H1 (cell line): ENCODE results near the gene LRCH1. TPM values are rescaled to one million over a fixed set of nuclear protein-coding genes. Genes with fewer than 3 reads are reported as not detected.

Experiments
- CTCF ChIA-PET: fragments of 300-600 bp; sonication (Branson Sonifier 250); formaldehyde crosslinking; loops from one replicate; lab custom pipeline; 2021; ENCODE audit not compliant: partially characterized antibody; lab: Charles Lee
- POLR2A ChIA-PET: fragments of 300-600 bp; sonication (Branson Sonifier 250); formaldehyde crosslinking; loops from one replicate; lab custom pipeline; 2021; ENCODE audit warnings: inconsistent platforms; ENCODE audit not compliant: partially characterized antibody; lab: Charles Lee
- DNase-seq, 2 experiments: peaks; one replicate each; pipeline versions ENCODE4 v3.0.0 to v3.0.0-alpha.2; 2010 to 2022; ENCODE audit warnings: low spot score in 2 of 2, low read depth in 1 of 2, mixed read lengths in 1 of 2
- FAIRE-seq: peaks from 2 replicates; lab custom pipeline; 2011; peaks lifted over from hg19 to GRCh38; lab: Jason Lieb, UNC
- H2AFZ ChIP-seq: 2 replicates; pipeline ENCODE4 v1.8.1; 2012; ENCODE audit warnings: low read length, inconsistent platforms
- H2AK5ac ChIP-seq: 2 replicates; pipeline ENCODE4 v1.6.1; 2013; ENCODE audit warnings: low read depth, low read length
- H2BK120ac ChIP-seq: replicated peaks from 2 replicates; pipeline ENCODE3; 2013; ENCODE audit warnings: low read depth, low read length, inconsistent platforms
- H2BK12ac ChIP-seq: 2 replicates; pipeline ENCODE4 v1.6.1; 2013; ENCODE audit warnings: low read depth, low read length
- H2BK15ac ChIP-seq: 2 replicates; pipeline ENCODE4 v1.6.1; 2013; ENCODE audit warnings: low read length
- H2BK20ac ChIP-seq: 2 replicates; pipeline ENCODE4 v1.6.1; 2013; ENCODE audit warnings: low read length
- H2BK5ac ChIP-seq: 2 replicates; pipeline ENCODE4 v1.6.1; 2013; ENCODE audit warnings: low read depth, low read length
- H3K14ac ChIP-seq: 2 replicates; pipeline ENCODE4 v1.6.1; 2013; ENCODE audit warnings: inconsistent platforms; ENCODE audit not compliant: insufficient read length
- H3K18ac ChIP-seq: 2 replicates; pipeline ENCODE4 v1.6.1; 2013; ENCODE audit warnings: low read length; ENCODE audit errors: extremely low read depth
- H3K23ac ChIP-seq: 2 replicates; pipeline ENCODE4 v1.6.1; 2013; ENCODE audit warnings: inconsistent platforms; ENCODE audit not compliant: insufficient read length
- H3K23me2 ChIP-seq: 2 replicates; pipeline ENCODE4 v1.6.1; 2013; ENCODE audit warnings: low read depth, low read length
- H3K27ac ChIP-seq: 2 replicates; pipeline ENCODE4 v1.6.1; 2011; ENCODE audit warnings: low read depth, low read length, inconsistent platforms
- H3K27me3 ChIP-seq, 4 experiments: replicated peaks in 1 of 4; 1 replicate in 1 of 4; 2 replicates in 3 of 4; pipeline versions ENCODE4 v1.6.1 to v1.8.1; 2011 to 2013; ENCODE audit warnings: low read length in 3 of 4, mild to moderate bottlenecking in 3 of 4, inconsistent platforms in 2 of 4, mixed read lengths in 2 of 4, moderate library complexity in 1 of 4; ENCODE audit not compliant: control insufficient read depth in 3 of 4, insufficient read depth in 3 of 4; ENCODE audit errors: extremely low read depth in 1 of 4
- H3K36me3 ChIP-seq, 4 experiments: 2 replicates each; pipeline versions ENCODE4 v1.6.1 to v1.8.1; 2011 to 2013; ENCODE audit warnings: mild to moderate bottlenecking in 4 of 4, low read length in 3 of 4, moderate library complexity in 2 of 4, control low read depth in 1 of 4, inconsistent platforms in 1 of 4; ENCODE audit not compliant: insufficient read depth in 4 of 4, control insufficient read depth in 2 of 4
- H3K4ac ChIP-seq: replicated peaks from 2 replicates; pipeline ENCODE3; 2013; ENCODE audit warnings: low read length, low read depth, mixed read lengths, inconsistent platforms; ENCODE audit not compliant: insufficient read length
- H3K4me1 ChIP-seq, 4 experiments: replicated peaks in 1 of 4; 1 replicate in 1 of 4; 2 replicates in 3 of 4; pipeline versions ENCODE4 v1.6.1 to v1.8.1; 2011 to 2013; ENCODE audit warnings: low read length in 3 of 4, inconsistent platforms in 2 of 4, mixed read lengths in 1 of 4; ENCODE audit not compliant: insufficient read depth in 4 of 4, control insufficient read depth in 3 of 4
- H3K4me2 ChIP-seq, 2 experiments: 2 replicates each; pipeline versions ENCODE4 v1.6.1 to v1.8.1; 2011 to 2013; ENCODE audit warnings: low read depth in 2 of 2, low read length in 2 of 2, control low read depth in 1 of 2, inconsistent platforms in 1 of 2, mild to moderate bottlenecking in 1 of 2; ENCODE audit not compliant: insufficient read depth in 1 of 2
- H3K4me3 ChIP-seq, 4 experiments: fragments of 200-600, 300-600 bp in 1 of 4; sonication (generic), shearing (Covaris generic), sonication (Bioruptor Twin) in 1 of 4; 2 replicates each; pipeline versions ENCODE4 v1.5.1 to v1.8.1; 2011 to 2016; ENCODE audit warnings: low read length in 4 of 4, low read depth in 3 of 4, control low read depth in 2 of 4, inconsistent platforms in 2 of 4, mild to moderate bottlenecking in 2 of 4, mixed read lengths in 1 of 4, moderate library complexity in 1 of 4; ENCODE audit not compliant: insufficient read depth in 2 of 4; ENCODE audit errors: extremely low read depth in 1 of 4
- H3K56ac ChIP-seq: replicated peaks from 2 replicates; pipeline ENCODE3; 2013; ENCODE audit warnings: low read depth, mild to moderate bottlenecking, mixed read lengths, low read length, inconsistent platforms; ENCODE audit not compliant: insufficient read length
- H3K79me1 ChIP-seq: 2 replicates; pipeline ENCODE4 v1.6.1; 2013; ENCODE audit warnings: low read depth, low read length, control low read depth
- H3K79me2 ChIP-seq, 2 experiments: 2 replicates each; pipeline versions ENCODE4 v1.6.1 to v1.8.1; 2012 to 2013; ENCODE audit warnings: low read length in 2 of 2, mild to moderate bottlenecking in 2 of 2, inconsistent platforms in 1 of 2; ENCODE audit not compliant: insufficient read depth in 2 of 2, control insufficient read depth in 1 of 2
- H3K9ac ChIP-seq, 4 experiments: replicated peaks in 1 of 4; 1 replicate in 1 of 4; 2 replicates in 3 of 4; pipeline versions ENCODE4 v1.6.1 to v1.8.1; 2011 to 2013; ENCODE audit warnings: low read depth in 3 of 4, low read length in 3 of 4, control low read depth in 2 of 4, mild to moderate bottlenecking in 2 of 4, moderate library complexity in 2 of 4, inconsistent platforms in 1 of 4; ENCODE audit errors: extremely low read depth in 1 of 4
- H3K9me3 ChIP-seq, 2 experiments: 2 replicates each; pipeline versions ENCODE4 v1.6.1 to v1.8.1; 2012 to 2013; ENCODE audit warnings: mild to moderate bottlenecking in 2 of 2, moderate library complexity in 2 of 2, control low read depth in 1 of 2, inconsistent platforms in 1 of 2, low read depth in 1 of 2, low read length in 1 of 2, mixed read lengths in 1 of 2; ENCODE audit not compliant: insufficient read depth in 2 of 2
- H4K20me1 ChIP-seq, 2 experiments: replicated peaks in 1 of 2; 2 replicates each; pipeline versions ENCODE3 to v1.8.1; 2011 to 2013; ENCODE audit warnings: inconsistent platforms in 2 of 2, low read length in 2 of 2, mild to moderate bottlenecking in 1 of 2; ENCODE audit not compliant: insufficient read depth in 2 of 2, control insufficient read depth in 1 of 2
- H4K5ac ChIP-seq: 2 replicates; pipeline ENCODE4 v1.6.1; 2013; ENCODE audit warnings: low read length, low read depth, mixed read lengths, inconsistent platforms; ENCODE audit not compliant: insufficient read length
- H4K8ac ChIP-seq: 2 replicates; pipeline ENCODE4 v1.8.0; 2013; ENCODE audit warnings: mild to moderate bottlenecking, moderate library complexity, low read length, inconsistent platforms; ENCODE audit not compliant: insufficient read depth; ENCODE audit errors: extremely low read depth
- H4K91ac ChIP-seq: replicated peaks from 2 replicates; pipeline ENCODE3; 2013; ENCODE audit warnings: low read length, mixed read lengths, inconsistent platforms; ENCODE audit not compliant: insufficient read length
- BCL11A ChIP-seq, 2 experiments: IDR thresholded peaks; one replicate each; pipeline ENCODE4 v1.6.1; 2011; ENCODE audit warnings: low read depth in 2 of 2, low read length in 2 of 2, mild to moderate bottlenecking in 2 of 2
- BRCA1 ChIP-seq: IDR thresholded peaks from 2 replicates; pipeline ENCODE4 v1.6.1; 2012; ENCODE audit warnings: low read depth, low read length, improper control_type of control experiment
- HDAC2 ChIP-seq, 2 experiments: fragments of 300-600 bp in 1 of 2; sonication (generic) in 1 of 2; IDR thresholded peaks; 2 replicates each; pipeline ENCODE4 v1.6.1; 2011 to 2012; ENCODE audit warnings: low read depth in 2 of 2, low read length in 2 of 2, mild to moderate bottlenecking in 2 of 2, moderate library complexity in 2 of 2, borderline replicate concordance in 1 of 2, inconsistent platforms in 1 of 2
- KDM5A ChIP-seq: fragments of 200-600 bp; IDR thresholded peaks from 2 replicates; pipeline ENCODE4 v1.7.1; 2012; ENCODE audit warnings: mild to moderate bottlenecking, low read length, inconsistent platforms, mixed read lengths
- MAFK ChIP-seq: IDR thresholded peaks from 2 replicates; pipeline ENCODE4 v1.6.1; 2012; ENCODE audit warnings: low read depth, mild to moderate bottlenecking, improper control_type of control experiment, low read length
- NANOG ChIP-seq: IDR thresholded peaks from 2 replicates; pipeline ENCODE4 v1.6.1; 2011; ENCODE audit warnings: low read length, low read depth, mild to moderate bottlenecking, inconsistent platforms; ENCODE audit not compliant: insufficient read depth, poor library complexity, severe bottlenecking
- NRF1 ChIP-seq: IDR thresholded peaks from 2 replicates; pipeline ENCODE4 v1.6.1; 2011; ENCODE audit warnings: mild to moderate bottlenecking, low read depth, low read length, improper control_type of control experiment
- POLR2AphosphoS5 ChIP-seq: IDR thresholded peaks from 2 replicates; pipeline ENCODE4 v1.6.1; 2011; ENCODE audit warnings: low read depth, low read length
- RAD21 ChIP-seq, 2 experiments: IDR thresholded peaks in 1 of 2; conservative IDR thresholded peaks in 1 of 2; 2 replicates each; pipeline ENCODE4 v1.6.1; 2011; ENCODE audit warnings: low read depth in 2 of 2, low read length in 2 of 2, improper control_type of control experiment in 1 of 2, inconsistent platforms in 1 of 2, mild to moderate bottlenecking in 1 of 2, moderate library complexity in 1 of 2
- TAF7 ChIP-seq: optimal IDR thresholded peaks from 2 replicates; pipeline ENCODE3; 2011; ENCODE audit warnings: low read depth, mild to moderate bottlenecking, inconsistent platforms, low read length, moderate library complexity, borderline replicate concordance
- TEAD4 ChIP-seq: IDR thresholded peaks from 2 replicates; pipeline ENCODE4 v1.6.1; 2012; ENCODE audit warnings: low read depth, low read length, inconsistent platforms, mixed read lengths
- ZNF274 ChIP-seq: IDR thresholded peaks from 2 replicates; pipeline ENCODE4 v1.7.0; 2012; ENCODE audit warnings: low read length, borderline replicate concordance; ENCODE audit errors: extremely low read depth
- WGBS, 2 experiments: shearing (Covaris generic) in 1 of 2; methylation state at CpG; one replicate each; pipeline versions ENCODE4 v1.1.6 to v1.1.7; 2013 to 2015; ENCODE audit warnings: low lambda C conversion rate in 2 of 2, mixed read lengths in 2 of 2, inconsistent platforms in 1 of 2, low coverage in 1 of 2, missing lambda C conversion rate in 1 of 2; ENCODE audit not compliant: insufficient replicate concordance in 2 of 2, insufficient coverage in 1 of 2, insufficient read length in 1 of 2; ENCODE audit errors: extremely low coverage in 1 of 2, missing lambda C conversion rate in 1 of 2; 5-methylcytosine and 5-hydroxymethylcytosine counted together
- polyA plus RNA-seq, 7 experiments: library from polyadenylated mRNA; depleted of rRNA in 3 of 7; stranded (reverse) in 5 of 7; unstranded in 2 of 7; fragments of >200 nt in 5 of 7; fragments of 200-250 nt in 2 of 7; gene quantifications; 1 replicate in 5 of 7; 2 replicates in 1 of 7; 4 replicates in 1 of 7; pipeline versions ENCODE4 v1.2.1 to v1.2.3, GENCODE V29; 2011 to 2013; ENCODE audit warnings: missing spikeins in 2 of 7, mixed read lengths in 2 of 7
- total RNA-seq: library from RNA; stranded (reverse); fragmentation: NEBNext Ultra II Directional; extraction: Animal tissue kit (Norgen Biotek cat#: 25700); gene quantifications from 2 replicates; pipeline ENCODE4 v1.2.1, GENCODE V29; 2021

The LRCH1 gene
- total and polyA plus RNA-seq, 2 of the 8 experiments (the other 6 are each of a cell fraction or from before 2014, with no cell fraction given), result 3.0 to 10.1 TPM

DNA sequence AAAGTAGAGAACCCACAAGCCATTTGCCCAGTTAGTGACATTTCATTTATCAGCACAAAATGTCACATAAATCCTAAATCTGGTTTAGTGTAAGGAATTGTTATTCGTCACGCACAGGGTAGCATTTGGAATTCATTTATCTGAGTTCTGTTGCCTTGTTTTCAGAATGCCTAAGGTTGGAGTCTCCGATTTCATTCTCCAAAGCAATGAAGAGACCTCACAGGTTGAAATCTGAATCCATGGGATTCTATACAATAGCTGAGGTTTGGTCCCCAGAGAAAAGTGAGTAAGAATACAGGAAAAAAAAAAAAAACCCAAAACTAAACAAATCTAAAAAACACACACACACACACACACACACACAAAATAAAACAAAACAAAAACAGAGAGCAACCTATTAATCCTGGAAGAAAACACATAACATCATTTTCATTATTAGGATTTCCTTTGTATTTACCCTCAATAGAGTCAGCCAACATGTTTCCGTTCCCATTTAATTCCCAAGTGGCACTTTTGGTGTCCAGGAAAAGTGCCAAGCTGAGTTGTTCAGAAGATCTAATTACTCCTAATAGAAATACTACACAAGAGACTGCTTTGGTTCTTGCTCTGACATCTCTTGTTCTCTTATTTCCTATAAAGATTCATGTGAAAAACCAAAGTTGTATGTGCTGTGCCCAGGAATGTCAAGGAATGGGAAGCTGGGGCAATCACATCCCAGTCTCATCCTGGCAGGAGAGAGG lies 36.2 kb upstream of the LRCH1 start:
- Histone ChIP-seq H3K4me1 (peaks cover 0 to 4% (median 0%) of the 10 kb centered on the region in 4 experiments; a peak in 1 of 7 replicates), H4K8ac (no peak overlapping the region), H4K5ac (no peak overlapping the region), H3K23ac (no peak overlapping the region), H3K56ac (no peak overlapping the region), H3K4me2 (no peak overlapping the region), H3K18ac (no peak overlapping the region), H3K9ac (no peak overlapping the region), H4K20me1 (no peaks in the 10 kb centered on the region), H2BK20ac (no peak overlapping the region), H3K79me1 (no peaks in the 10 kb centered on the region), H2AFZ (no peak overlapping the region), H3K14ac (no peak overlapping the region), H2BK12ac (no peak overlapping the region), H2AK5ac (no peak overlapping the region), H2BK15ac (no peak overlapping the region), H2BK120ac (no peak overlapping the region), H3K23me2 (no peaks in the 10 kb centered on the region), H3K27me3 (no peaks in the 10 kb centered on the region), H3K79me2 (no peaks in the 10 kb centered on the region), H3K9me3 (0 out of 4 replicates have a peak, but pooled peaks cover 0 to 3% of the 10 kb centered on the region in 2 experiments), H3K27ac (no peak overlapping the region), H3K36me3 (no peaks in the 10 kb centered on the region), H4K91ac (no peak overlapping the region), H2BK5ac (no peak overlapping the region), H3K4ac (no peak overlapping the region), H3K4me3 (no peak overlapping the region)
- POLR2A ChIA-PET, result no interaction called here
- no peak for DNase-seq
- WGBS, 2 experiments, result 92% methylated on average over 4 of the region's 4 CpGs; no CpG with 5 or more reads in 1 of the 2 experiments
- CTCF ChIA-PET, result interaction anchor here (0.7 to 0.9 kb wide), 2 partner anchors 34 to 233 kb away, joined by 3 read pairs; no protein-coding TSS in a partner anchor
- no peak for FAIRE-seq
- TF ChIP-seq BRCA1 (no peak), HDAC2 (IDR thresholded peaks at IDR 0.05; ENCODE audit: borderline replicate concordance in 1 of 2, low read depth in 2 of 2, low read length in 2 of 2) (no peak), NANOG (no peak), ZNF274 (no peak), POLR2AphosphoS5 (no peak), NRF1 (no peak), KDM5A (no peak), MAFK (no peak), BCL11A (IDR thresholded peaks at IDR 0.05; ENCODE audit: low read depth in 2 of 2, low read length in 2 of 2) (no peak), TEAD4 (no peak), RAD21 (IDR thresholded peaks at IDR 0.05 in 1 of 2, conservative IDR thresholded peaks at IDR 0.05 in 1 of 2; ENCODE audit: low read depth in 2 of 2, low read length in 2 of 2) (no peak), TAF7 (no peak)
